Esophagus squamous epithelium (tissue), 4 donors: ENCODE results near the gene PLD5.

Source experiments
- CTCF ChIP-seq, 6 experiments: fragments of 450-650 bp in 4 of 6; fragments of 200-600 bp in 2 of 6; sonication (generic) in 2 of 6; IDR thresholded peaks; one replicate each; pipeline ENCODE4 v1.5.1; 2016 to 2019; ENCODE audit warnings: antibody characterized with exemption in 6 of 6, mild to moderate bottlenecking in 4 of 6, moderate library complexity in 4 of 6
- POLR2A ChIP-seq, 4 donors: fragments of 450-650 bp; IDR thresholded peaks; one replicate each; pipeline ENCODE4 v1.6.1; 2017; ENCODE audit warnings: antibody characterized with exemption in 4 of 4, mild to moderate bottlenecking in 4 of 4, moderate library complexity in 3 of 4

GRCh38 chr1:242178924-242179708 lies 345.4 kb downstream of the PLD5 start:
- TF ChIP-seq CTCF (IDR thresholded peaks at IDR 0.05) (no peak), POLR2A (IDR thresholded peaks at IDR 0.05) (no peak)
